Natural killer cell (primary cell): Measurements from ENCODE around the gene PTPN4. TPM values are rescaled to one million over a fixed set of nuclear protein-coding genes. Genes with fewer than 3 reads are reported as not detected.

Experiments
- ATAC-seq, 3 donors: fragments of 150-1000 bp in 2 of 3; fragments of 200-7000 bp in 1 of 3; cut with Tn5 transposase; 1 replicate in 1 of 3; 2 replicates in 2 of 3; pipeline ENCODE4 v1.10.0; 2021; ENCODE audit warnings: mild to moderate bottlenecking in 2 of 3, moderate library complexity in 2 of 3
- DNase-seq, 2 donors: peaks; one replicate each; pipeline versions ENCODE4 v3.0.0 to v3.0.0-alpha.2; 2013 to 2021; ENCODE audit warnings: mixed read lengths in 1 of 2
- H3K27ac ChIP-seq: one replicate; pipeline ENCODE4 v1.5.1; 2013; ENCODE audit warnings: mild to moderate bottlenecking, low read length
- H3K27me3 ChIP-seq: one replicate; pipeline ENCODE4 v1.6.1; 2013; ENCODE audit warnings: low read length; ENCODE audit not compliant: control insufficient read depth, insufficient read depth
- H3K36me3 ChIP-seq: one replicate; pipeline ENCODE4 v1.6.1; 2013; ENCODE audit warnings: low read length; ENCODE audit not compliant: control insufficient read depth, insufficient read depth
- H3K4me1 ChIP-seq: one replicate; pipeline ENCODE4 v1.6.1; 2013; ENCODE audit warnings: low read length; ENCODE audit not compliant: control insufficient read depth, insufficient read depth
- H3K4me3 ChIP-seq: one replicate; pipeline ENCODE4 v1.5.1; 2013; ENCODE audit warnings: low read length
- H3K9me3 ChIP-seq: one replicate; pipeline ENCODE4 v1.6.1; 2013; ENCODE audit warnings: low read length; ENCODE audit not compliant: control insufficient read depth, insufficient read depth
- H3K27ac Mint-ChIP-seq, 2 donors: one replicate each; pipeline ENCODE4 v1.8.0; 2022; ENCODE audit warnings: mild to moderate bottlenecking in 2 of 2, mixed read lengths in 2 of 2, moderate library complexity in 1 of 2
- H3K27me3 Mint-ChIP-seq, 2 donors: one replicate each; pipeline ENCODE4 v1.8.0; 2022; ENCODE audit warnings: low read depth in 2 of 2, mixed read lengths in 2 of 2
- H3K36me3 Mint-ChIP-seq: one replicate; pipeline ENCODE4 v1.8.0; 2022; ENCODE audit warnings: mixed read lengths
- H3K4me1 Mint-ChIP-seq, 2 donors: one replicate each; pipeline ENCODE4 v1.8.0; 2022; ENCODE audit warnings: mixed read lengths in 2 of 2
- H3K4me3 Mint-ChIP-seq: one replicate; pipeline ENCODE4 v1.8.0; 2022; ENCODE audit warnings: mild to moderate bottlenecking, moderate library complexity, mixed read lengths
- H3K9me3 Mint-ChIP-seq, 2 donors: one replicate each; pipeline ENCODE4 v1.8.0; 2022; ENCODE audit warnings: mixed read lengths in 2 of 2
- CTCF ChIP-seq: fragments of 200-600 bp; IDR thresholded peaks from one replicate; pipeline ENCODE4 v1.8.0; 2022; ENCODE audit warnings: antibody characterized with exemption
- WGBS: methylation state at CpG from one replicate; pipeline ENCODE4 v1.1.7; 2013; ENCODE audit warnings: missing lambda C conversion rate; ENCODE audit not compliant: insufficient coverage; 5-methylcytosine and 5-hydroxymethylcytosine counted together
- intact Hi-C: fragments of 100-400 bp; cut with micrococcal nuclease; formaldehyde crosslinking; loops from one replicate; pipeline ENCODE4 v1.14.2; 2022
- total RNA-seq, 4 donors: library from RNA; stranded (reverse); fragments of 120-200 nt in 1 of 4; gene quantifications; one replicate each; pipeline versions ENCODE4 v1.2.3 to v1.2.4, GENCODE V29; 2013 to 2022

Gene PTPN4
- total RNA-seq, 3 donors from 2014 or later (not counting 1 experiment from before 2014, with no cell fraction given): 265 to 347 (median 283) TPM

GRCh38 chr2:120005834-120006521 is 246.3 kb downstream of the PTPN4 start:
- no peaks in the 10 kb centered on the region for H3K4me1 ChIP-seq
- Mint-ChIP-seq H3K4me3 (no peak overlapping the region), H3K4me1 (no peaks in the 10 kb centered on the region), H3K9me3 (no peaks in the 10 kb centered on the region), H3K36me3 (no peaks in the 10 kb centered on the region), H3K27me3 (peaks cover 0 to 6% of the 10 kb centered on the region in 2 donors), H3K27ac (no peak overlapping the region)
- no peaks in the 10 kb centered on the region for H3K36me3 ChIP-seq
- WGBS: 91% methylated on average over 10 of the region's 11 CpGs
- no peak overlapping the region for H3K27ac ChIP-seq
- no peaks in the 10 kb centered on the region for H3K9me3 ChIP-seq
- DNase-seq (no peak), ATAC-seq (no peak)
- no peak for TF ChIP-seq CTCF
- H3K27me3 ChIP-seq: no peaks in the 10 kb centered on the region
- H3K4me3 ChIP-seq: no peak overlapping the region
- intact Hi-C loops: no loop called here

- no peaks in the 10 kb centered on the region for H3K9me3 Mint-ChIP-seq
- H3K4me1 Mint-ChIP-seq: peaks cover 8 to 10% of the 10 kb centered on the region in 2 donors
- intact Hi-C loops: no loop called here
- Histone ChIP-seq H3K27me3 (no peaks in the 10 kb centered on the region), H3K4me3 (no peak overlapping the region), H3K4me1 (peaks cover 2% of the 10 kb centered on the region), H3K27ac (no peak overlapping the region), H3K9me3 (no peaks in the 10 kb centered on the region), H3K36me3 (no peaks in the 10 kb centered on the region)
- no peak for DNase-seq
- no peak overlapping the region for H3K27ac Mint-ChIP-seq
- no peaks in the 10 kb centered on the region for H3K27me3 Mint-ChIP-seq
- H3K4me3 Mint-ChIP-seq: no peak overlapping the region
- TF ChIP-seq CTCF: no peak
- ATAC-seq: no peak
- over 99% methylated on average over 4 of the region's 4 CpGs for WGBS
- H3K36me3 Mint-ChIP-seq: no peaks in the 10 kb centered on the region
Measured at GRCh38 chr2:120007851-120008250, 248.1 kb downstream of the PTPN4 start.

- H3K36me3 Mint-ChIP-seq: no peaks in the 10 kb centered on the region
- no peak for ATAC-seq
Measured at GRCh38 chr2:120012363-120012762, 252.6 kb downstream of the PTPN4 start.

More at GRCh38 chr2:120012363-120012762, 252.6 kb downstream of the PTPN4 start:
- Histone ChIP-seq H3K4me3 (peak overlapping the region; percentile 73), H3K9me3 (no peaks in the 10 kb centered on the region), H3K27me3 (no peaks in the 10 kb centered on the region), H3K27ac (peak overlapping the region; percentile 63), H3K4me1 (peaks cover 6% of the 10 kb centered on the region), H3K36me3 (no peaks in the 10 kb centered on the region)
- no peak for DNase-seq
- WGBS: 48% methylated on average over 8 of the region's 8 CpGs
- no peak for TF ChIP-seq CTCF
- peak overlapping the region; percentile 60 to 86 for H3K27ac Mint-ChIP-seq
- H3K4me3 Mint-ChIP-seq: peak overlapping the region; percentile 82
- H3K4me1 Mint-ChIP-seq: peaks cover 10 to 17% of the 10 kb centered on the region in 2 donors
- H3K9me3 Mint-ChIP-seq: no peaks in the 10 kb centered on the region
- intact Hi-C loops: loop anchor here (2.0 kb wide), 1 partner anchor 254 kb away; the partner anchor contains the start of gene PTPN4
- H3K27me3 Mint-ChIP-seq: peaks cover 0 to 3% of the 10 kb centered on the region in 2 donors
